ENCODE measurements around the gene MBNL1.

Gene MBNL1, protein sequence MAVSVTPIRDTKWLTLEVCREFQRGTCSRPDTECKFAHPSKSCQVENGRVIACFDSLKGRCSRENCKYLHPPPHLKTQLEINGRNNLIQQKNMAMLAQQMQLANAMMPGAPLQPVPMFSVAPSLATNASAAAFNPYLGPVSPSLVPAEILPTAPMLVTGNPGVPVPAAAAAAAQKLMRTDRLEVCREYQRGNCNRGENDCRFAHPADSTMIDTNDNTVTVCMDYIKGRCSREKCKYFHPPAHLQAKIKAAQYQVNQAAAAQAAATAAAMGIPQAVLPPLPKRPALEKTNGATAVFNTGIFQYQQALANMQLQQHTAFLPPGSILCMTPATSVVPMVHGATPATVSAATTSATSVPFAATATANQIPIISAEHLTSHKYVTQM

GRCh38 chr3:152268555-152269055 lies at the start of gene MBNL1:
TSS of gene MBNL1 (plus strand) at chr3:152268929. CDS start at chr3:152300194, 31,265 bp downstream.
- peak; percentile 90 for DNase-seq

DNA sequence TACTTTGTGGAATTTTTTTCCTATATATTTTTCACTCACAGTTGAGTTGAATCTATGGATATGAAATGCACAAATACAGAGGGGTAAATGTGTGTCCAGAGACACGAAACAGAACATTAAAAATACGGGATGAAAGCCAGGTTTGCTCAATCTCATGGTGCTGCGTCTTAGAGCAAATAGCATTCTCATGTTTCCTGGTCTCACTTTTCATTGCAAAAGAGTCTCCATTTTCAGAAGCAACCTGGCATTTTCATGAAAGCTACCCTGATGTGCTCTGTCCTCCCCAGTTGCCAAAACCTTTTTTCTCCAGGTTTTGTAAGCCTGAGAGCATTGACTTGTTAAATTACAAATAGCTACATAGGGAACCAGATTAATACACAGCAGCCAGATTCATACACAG lies 49.5 kb upstream of the MBNL1 start:
- DNase-seq = no peak

GRCh38 chr3:152219769-152220255 lies 48.9 kb upstream of the MBNL1 start:
- no peak for DNase-seq

DNA sequence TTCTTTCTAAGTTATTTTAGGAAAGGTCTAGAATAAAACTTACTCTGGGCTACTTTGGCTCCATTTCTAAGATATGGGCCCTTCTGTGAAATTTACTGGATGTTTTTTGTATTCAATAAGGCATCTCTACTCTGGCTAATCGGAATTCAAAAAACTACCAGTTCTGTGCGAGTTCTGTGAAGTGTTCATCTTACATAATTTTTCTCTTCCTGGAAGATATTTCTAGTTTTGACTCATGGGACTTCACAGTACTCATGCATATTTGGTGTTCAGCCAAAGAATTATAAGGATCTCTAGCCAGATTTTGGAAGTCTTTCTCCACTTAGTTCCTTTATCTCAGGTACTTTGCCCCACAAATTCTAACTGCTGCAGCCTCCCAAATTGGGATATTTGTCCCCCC lies 46.4 kb upstream of the MBNL1 start:
- DNase-seq = no peak

GRCh38 chr3:152225201-152225600 lies 43.5 kb upstream of the MBNL1 start:
- DNase-seq = no peak

DNA sequence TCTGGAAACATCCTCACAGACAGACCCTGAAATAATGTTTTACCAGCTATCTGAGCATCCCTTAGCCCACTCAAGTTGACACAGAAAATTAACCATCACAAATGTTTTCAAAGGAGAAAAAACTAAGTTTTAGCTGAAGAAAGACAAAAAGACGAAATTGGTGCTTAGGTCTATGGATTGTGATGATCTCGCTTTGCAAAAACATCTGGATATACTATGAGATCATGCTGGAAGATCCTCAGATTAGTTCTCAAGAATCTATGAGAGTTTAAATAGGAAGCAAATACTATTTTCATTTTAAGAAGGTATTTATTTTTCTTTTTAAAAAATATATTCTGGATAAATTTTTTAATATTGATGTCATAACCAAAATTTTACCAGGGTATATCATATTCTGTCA lies 42.6 kb upstream of the MBNL1 start:
- DNase-seq = no peak

GRCh38 chr3:152227027-152227426 lies 41.7 kb upstream of the MBNL1 start:
- no peak for DNase-seq

DNA sequence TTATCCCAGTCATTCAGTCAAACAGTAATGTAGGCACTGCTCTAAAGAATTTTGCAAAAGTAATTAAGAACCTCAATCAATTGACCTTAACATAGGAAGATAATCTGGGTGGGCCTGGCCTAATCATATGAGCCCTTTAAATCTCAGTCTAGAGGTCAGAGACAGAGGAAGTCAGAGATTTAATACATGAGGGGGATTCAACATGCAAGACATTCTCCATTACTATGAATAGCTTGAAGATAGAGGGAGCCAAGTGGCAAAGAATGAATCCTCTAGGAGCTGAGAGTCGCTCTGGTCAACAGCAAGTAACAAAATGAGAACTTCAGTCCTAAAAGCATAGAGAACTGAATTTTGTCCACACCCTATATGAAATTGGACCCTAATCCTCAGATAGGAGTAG lies 39.0 kb upstream of the MBNL1 start:
- DNase-seq = no peak

GRCh38 chr3:152230370-152230769 lies 38.4 kb upstream of the MBNL1 start:
- DNase-seq = no peak

DNA sequence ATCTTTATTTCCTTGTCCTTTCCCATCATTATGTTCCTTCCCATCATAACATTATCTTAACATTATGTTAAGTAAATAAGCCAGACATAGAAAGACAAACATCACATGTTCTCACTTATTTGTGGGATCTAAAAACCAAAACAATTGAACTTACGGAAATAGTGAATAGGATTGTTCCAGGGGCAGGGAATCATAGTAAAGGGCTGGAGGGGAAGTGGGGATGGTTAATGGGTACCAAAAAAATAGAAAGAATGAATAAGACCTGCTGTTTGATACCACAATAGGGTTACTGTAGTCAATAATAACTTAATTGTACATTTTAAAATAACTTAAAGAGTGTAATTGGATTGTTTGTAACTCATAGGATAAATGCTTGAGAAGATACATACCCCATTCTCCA lies 36.7 kb upstream of the MBNL1 start:
- no peak for DNase-seq

- no peak for DNase-seq
These were observed 36.0 kb upstream of the MBNL1 start for GRCh38 chr3:152232679-152233078.

DNA sequence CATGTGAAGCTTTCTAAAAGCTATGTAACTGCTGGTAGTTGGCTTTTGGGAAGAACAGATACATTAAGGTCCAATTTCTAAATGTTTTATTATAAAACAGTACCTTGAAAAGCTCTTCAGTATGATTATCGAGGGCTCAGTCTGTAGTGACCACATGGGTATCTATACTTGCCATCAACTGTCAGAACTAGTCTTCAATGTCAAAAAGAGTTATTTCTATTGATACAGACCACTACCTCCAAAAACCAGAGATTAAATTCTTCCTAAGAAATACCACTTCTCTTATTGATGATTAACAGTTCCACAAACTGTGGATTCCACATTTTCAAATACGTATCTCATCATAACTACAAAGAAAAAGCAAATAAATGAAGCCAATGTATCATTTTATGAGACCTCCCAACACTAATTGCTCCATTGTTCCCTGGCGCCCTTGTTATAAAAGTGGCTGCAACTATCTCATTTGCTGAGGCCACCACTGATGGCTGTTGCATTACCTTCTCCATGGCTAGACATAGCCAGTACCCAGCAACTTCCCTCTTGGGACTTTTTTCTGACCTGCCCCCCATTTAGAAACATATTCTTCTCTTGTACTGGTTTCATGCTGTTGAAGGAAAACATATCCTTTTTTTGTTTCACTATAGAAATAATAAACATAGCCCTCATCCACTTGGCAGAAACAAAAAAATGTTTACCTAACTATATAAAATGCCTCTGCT lies 33.9 kb upstream of the MBNL1 start:
- DNase-seq = no peak

DNA sequence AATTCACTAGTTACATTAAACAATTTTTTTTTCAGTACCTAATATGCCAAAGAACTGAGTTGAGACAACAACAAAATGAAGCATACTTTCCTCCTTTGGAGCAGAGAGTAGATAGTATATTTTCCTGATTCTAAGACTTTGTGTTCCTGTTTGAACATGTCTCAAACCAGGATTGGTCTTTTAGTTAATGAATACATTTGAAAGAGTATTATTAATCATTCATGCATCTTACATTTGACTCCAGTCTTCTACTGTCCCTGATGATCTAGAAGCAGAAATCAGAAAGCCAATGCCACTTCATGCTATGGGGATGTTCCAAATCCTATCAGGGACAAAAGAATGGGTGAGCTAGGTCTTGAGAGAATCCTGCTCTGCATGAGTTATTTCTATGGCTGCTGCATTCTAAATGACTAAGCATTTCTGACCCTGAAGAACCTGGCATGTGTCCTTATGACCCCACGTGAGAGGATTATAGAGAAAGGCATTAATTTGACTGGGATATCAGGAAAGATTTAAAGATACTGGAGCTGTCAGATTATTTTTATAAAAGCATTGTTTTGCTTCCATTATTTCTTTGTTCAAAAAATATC lies 32.9 kb upstream of the MBNL1 start:
- no peak for DNase-seq

GRCh38 chr3:152236716-152237115 lies 32.0 kb upstream of the MBNL1 start:
- no peak for DNase-seq

GRCh38 chr3:152241142-152242017 lies 27.3 kb upstream of the MBNL1 start:
- DNase-seq = no peak

GRCh38 chr3:152243301-152243711 lies 25.4 kb upstream of the MBNL1 start:
- DNase-seq = peak in 1 of 2 donors; percentile 61

DNA sequence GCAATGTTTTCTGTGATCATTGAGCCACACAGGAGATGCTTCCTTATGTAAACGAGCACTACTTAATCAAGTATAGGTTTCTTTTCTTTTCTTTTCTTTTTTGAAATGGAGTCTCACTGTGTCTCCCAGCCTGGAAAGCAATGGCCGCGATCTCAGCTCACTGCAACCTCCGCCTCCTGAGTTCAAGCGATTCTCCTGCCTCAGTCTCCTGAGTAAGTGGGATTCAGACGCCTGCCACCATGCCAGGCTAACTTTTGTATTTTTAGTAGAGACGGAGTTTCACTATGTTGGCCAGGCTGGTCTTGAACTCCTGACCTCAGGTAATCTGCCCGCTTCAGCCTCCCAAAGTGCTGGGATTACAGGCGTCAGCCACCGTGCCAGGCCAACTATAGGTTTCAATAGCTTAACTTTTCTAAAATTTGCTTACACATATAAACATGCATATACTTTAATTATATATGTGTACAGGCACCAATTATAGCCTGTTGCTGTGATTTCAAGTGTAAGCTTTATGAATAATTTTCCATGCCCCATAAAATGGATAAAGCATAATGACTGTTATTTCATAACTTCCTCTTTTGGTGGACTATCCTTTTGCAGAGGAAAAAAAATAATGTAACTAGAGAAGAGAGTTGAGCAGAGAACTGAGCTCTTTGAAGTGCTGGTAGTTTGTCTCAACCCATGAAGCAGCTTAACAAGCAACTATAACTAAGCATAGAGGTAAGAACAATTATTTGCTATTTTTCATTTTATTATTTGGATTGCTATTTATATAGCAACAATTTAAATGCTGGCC lies 24.8 kb upstream of the MBNL1 start:
- peak; percentile 16 to 42 for DNase-seq

GRCh38 chr3:152244517-152244888 lies 24.2 kb upstream of the MBNL1 start:
- DNase-seq = no peak

DNA sequence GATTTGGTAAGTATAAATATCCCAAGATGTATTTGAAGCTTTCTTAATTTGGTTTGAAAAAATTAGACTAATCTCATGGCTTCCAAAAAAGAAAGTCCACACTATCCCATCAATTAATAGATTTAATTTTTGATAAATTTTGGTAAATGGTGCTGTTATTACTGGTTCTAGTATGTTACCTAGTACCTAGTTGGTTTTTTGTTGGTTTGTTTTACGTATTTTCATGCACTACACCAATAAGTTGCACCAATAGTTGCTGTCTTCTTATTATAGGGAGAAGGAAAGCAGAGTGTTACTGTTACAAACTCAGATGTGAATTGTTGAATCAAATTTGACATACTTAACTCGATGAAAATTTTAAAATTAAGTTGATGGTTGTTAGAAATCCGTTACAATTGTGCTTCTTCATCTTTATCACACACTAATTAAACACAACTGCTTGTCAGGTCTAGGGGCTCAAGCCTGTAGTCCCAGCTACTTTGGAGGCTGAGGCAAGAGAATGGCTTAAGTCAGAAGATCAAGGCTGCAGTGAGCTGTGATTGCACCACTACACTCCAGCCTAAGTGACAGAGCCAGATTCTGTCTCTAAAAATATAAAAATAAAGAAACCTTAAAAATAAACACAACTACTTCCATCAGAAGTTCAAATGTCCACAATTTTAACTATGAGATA lies 23.1 kb upstream of the MBNL1 start:
- DNase-seq = no peak

DNA sequence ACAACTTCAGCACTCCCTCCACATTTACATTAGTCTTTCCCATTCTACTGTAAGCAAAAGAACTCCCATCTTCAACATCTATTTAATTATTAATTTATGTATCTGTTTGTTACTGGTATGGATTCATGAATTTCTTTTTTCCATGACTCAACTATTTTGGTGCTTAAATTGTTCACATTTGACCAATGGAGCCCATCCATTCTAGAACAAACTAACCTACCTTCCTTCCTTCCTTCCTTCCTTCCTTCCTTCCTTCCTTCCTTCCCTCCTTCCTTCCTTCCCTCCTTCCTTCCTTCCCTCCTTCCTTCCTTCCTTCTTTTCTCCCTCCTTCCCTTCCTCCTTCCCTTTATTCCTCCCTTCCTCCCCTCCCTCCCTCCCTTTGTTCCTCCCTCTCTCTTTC lies 16.8 kb upstream of the MBNL1 start:
- DNase-seq = no peak

GRCh38 chr3:152252755-152253154 lies 16.0 kb upstream of the MBNL1 start:
- no peak for DNase-seq
